ENCODE results near the gene ADRM1. TPM values are rescaled to one million over a fixed set of nuclear protein-coding genes. Genes with fewer than 3 reads are reported as not detected.

Gene ADRM1
- total RNA-seq, 1 donor from 2014 or later = 125 TPM

DNA sequence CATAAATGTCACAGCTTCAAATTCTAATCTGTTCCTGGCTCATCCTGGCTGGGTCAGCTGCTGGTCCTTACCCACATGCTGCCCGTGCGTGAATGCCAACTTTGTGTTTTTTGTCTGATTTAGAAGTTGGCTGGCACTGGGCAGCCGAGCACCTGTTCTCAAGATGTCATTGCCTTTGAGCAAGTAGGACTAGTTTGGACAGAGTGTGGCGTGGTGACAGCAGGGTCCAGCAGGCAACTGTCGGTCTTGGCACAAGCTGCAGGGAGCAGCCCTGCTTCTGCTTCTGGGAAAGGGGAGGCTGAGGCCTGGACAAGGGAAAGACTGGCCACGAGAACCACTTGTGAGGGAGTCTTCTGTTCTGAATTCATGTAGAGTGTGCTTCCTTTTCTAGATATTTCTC is 26.4 kb upstream of the ADRM1 start:
- Histone ChIP-seq H3K27ac (ENCODE audit: low read depth, low read length) (no peak overlapping the region), H4K20me1 (ENCODE audit: insufficient read depth, low read length) (peaks cover 36% of the 10 kb centered on the region), H3K4me1 (ENCODE audit: insufficient read depth, low read length) (no peaks in the 10 kb centered on the region), H3K9me3 (ENCODE audit: insufficient read depth, low read depth, low read length) (no peaks in the 10 kb centered on the region), H3K9ac (ENCODE audit: low read length) (no peak overlapping the region), H2AFZ (ENCODE audit: low read depth, low read length) (no peak overlapping the region), H3K4me3 (ENCODE audit: insufficient read depth, low read depth, low read length) (no peak overlapping the region), H3K79me2 (ENCODE audit: insufficient read depth, low read length) (no peaks in the 10 kb centered on the region), H3K4me2 (ENCODE audit: low read length) (no peak overlapping the region), H3K27me3 (ENCODE audit: insufficient read depth, low read length) (no peaks in the 10 kb centered on the region), H3K36me3 (ENCODE audit: insufficient read depth, low read length) (no peaks in the 10 kb centered on the region)
- H3K27me3 Mint-ChIP-seq (ENCODE audit: low read depth, unreplicated experiment) = no peaks in the 10 kb centered on the region
- FAIRE-seq (no peak), DNase-seq (ENCODE audit: low read depth) (no peak)
- peaks cover 31% of the 10 kb centered on the region for H3K36me3 Mint-ChIP-seq (ENCODE audit: low read depth, unreplicated experiment)
- H3K27ac Mint-ChIP-seq (ENCODE audit: unreplicated experiment) = no peak overlapping the region
- no peaks in the 10 kb centered on the region for H3K4me1 Mint-ChIP-seq (ENCODE audit: low read depth, unreplicated experiment)
- H3K4me3 Mint-ChIP-seq (ENCODE audit: unreplicated experiment) = no peak overlapping the region
- no peaks in the 10 kb centered on the region for H3K9me3 Mint-ChIP-seq (ENCODE audit: unreplicated experiment)
- TF ChIP-seq, protein P1, sequence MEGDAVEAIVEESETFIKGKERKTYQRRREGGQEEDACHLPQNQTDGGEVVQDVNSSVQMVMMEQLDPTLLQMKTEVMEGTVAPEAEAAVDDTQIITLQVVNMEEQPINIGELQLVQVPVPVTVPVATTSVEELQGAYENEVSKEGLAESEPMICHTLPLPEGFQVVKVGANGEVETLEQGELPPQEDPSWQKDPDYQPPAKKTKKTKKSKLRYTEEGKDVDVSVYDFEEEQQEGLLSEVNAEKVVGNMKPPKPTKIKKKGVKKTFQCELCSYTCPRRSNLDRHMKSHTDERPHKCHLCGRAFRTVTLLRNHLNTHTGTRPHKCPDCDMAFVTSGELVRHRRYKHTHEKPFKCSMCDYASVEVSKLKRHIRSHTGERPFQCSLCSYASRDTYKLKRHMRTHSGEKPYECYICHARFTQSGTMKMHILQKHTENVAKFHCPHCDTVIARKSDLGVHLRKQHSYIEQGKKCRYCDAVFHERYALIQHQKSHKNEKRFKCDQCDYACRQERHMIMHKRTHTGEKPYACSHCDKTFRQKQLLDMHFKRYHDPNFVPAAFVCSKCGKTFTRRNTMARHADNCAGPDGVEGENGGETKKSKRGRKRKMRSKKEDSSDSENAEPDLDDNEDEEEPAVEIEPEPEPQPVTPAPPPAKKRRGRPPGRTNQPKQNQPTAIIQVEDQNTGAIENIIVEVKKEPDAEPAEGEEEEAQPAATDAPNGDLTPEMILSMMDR (IDR thresholded peaks at IDR 0.05; ENCODE audit: insufficient read depth, low read depth, low read length) = no peak
- no peak for TF ChIP-seq EZH2 (IDR thresholded peaks at IDR 0.05; ENCODE audit: insufficient read depth, low read length)

- Histone ChIP-seq H3K9me3 (ENCODE audit: insufficient read depth, low read depth, low read length) (no peaks in the 10 kb centered on the region), H3K36me3 (ENCODE audit: insufficient read depth, low read length) (peaks cover 6% of the 10 kb centered on the region), H3K79me2 (ENCODE audit: insufficient read depth, low read length) (no peaks in the 10 kb centered on the region), H3K4me3 (ENCODE audit: insufficient read depth, low read depth, low read length) (no peak overlapping the region), H3K4me1 (ENCODE audit: insufficient read depth, low read length) (no peaks in the 10 kb centered on the region), H3K4me2 (ENCODE audit: low read length) (no peak overlapping the region), H3K9ac (ENCODE audit: low read length) (no peak overlapping the region), H3K27ac (ENCODE audit: low read depth, low read length) (no peak overlapping the region), H3K27me3 (ENCODE audit: insufficient read depth, low read length) (no peaks in the 10 kb centered on the region), H4K20me1 (ENCODE audit: insufficient read depth, low read length) (peaks cover 32% of the 10 kb centered on the region), H2AFZ (ENCODE audit: low read depth, low read length) (no peak overlapping the region)
- DNase-seq (ENCODE audit: low read depth) (no peak), FAIRE-seq (no peak)
- Mint-ChIP-seq H3K4me1 (ENCODE audit: low read depth, unreplicated experiment) (no peaks in the 10 kb centered on the region), H3K36me3 (ENCODE audit: low read depth, unreplicated experiment) (peaks cover 38% of the 10 kb centered on the region), H3K9me3 (ENCODE audit: unreplicated experiment) (no peaks in the 10 kb centered on the region), H3K27me3 (ENCODE audit: low read depth, unreplicated experiment) (no peaks in the 10 kb centered on the region), H3K27ac (ENCODE audit: unreplicated experiment) (no peak overlapping the region), H3K4me3 (ENCODE audit: unreplicated experiment) (no peak overlapping the region)
- TF ChIP-seq EZH2 (IDR thresholded peaks at IDR 0.05; ENCODE audit: insufficient read depth, low read length) = no peak
- TF ChIP-seq, protein P1 (IDR thresholded peaks at IDR 0.05; ENCODE audit: insufficient read depth, low read depth, low read length) = no peak
Observed at GRCh38 chr20:62277253-62277652, 25.5 kb upstream of the ADRM1 start.

DNA sequence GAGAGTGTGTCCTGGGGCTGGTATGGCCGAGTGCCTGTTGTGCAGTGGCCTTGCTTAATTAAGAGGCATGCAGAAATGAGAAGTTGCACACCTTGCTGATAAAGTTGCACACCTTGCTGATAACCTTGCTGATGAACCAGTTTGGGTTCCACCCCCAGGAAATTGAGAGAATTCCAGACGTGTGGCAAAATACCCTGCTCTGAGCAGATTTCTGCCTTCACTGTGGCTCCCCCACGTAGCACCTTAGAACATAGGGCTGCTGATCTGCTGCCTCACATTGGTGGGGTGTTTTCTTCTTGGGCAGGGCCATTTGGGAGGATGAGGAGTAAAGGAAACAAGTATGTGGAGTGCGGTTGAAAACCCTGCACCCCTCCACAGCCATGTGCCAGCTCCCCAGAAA is 22.5 kb upstream of the ADRM1 start:
- TF ChIP-seq, protein P1 (IDR thresholded peaks at IDR 0.05; ENCODE audit: insufficient read depth, low read depth, low read length) = no peak
- no peak for TF ChIP-seq EZH2 (IDR thresholded peaks at IDR 0.05; ENCODE audit: insufficient read depth, low read length)
- no peak overlapping the region for H3K4me3 ChIP-seq (ENCODE audit: insufficient read depth, low read depth, low read length)
- DNase-seq (ENCODE audit: low read depth) (no peak), FAIRE-seq (no peak)
- Mint-ChIP-seq H3K36me3 (ENCODE audit: low read depth, unreplicated experiment) (peaks cover 35% of the 10 kb centered on the region), H3K27me3 (ENCODE audit: low read depth, unreplicated experiment) (no peaks in the 10 kb centered on the region), H3K4me3 (ENCODE audit: unreplicated experiment) (no peak overlapping the region), H3K9me3 (ENCODE audit: unreplicated experiment) (no peaks in the 10 kb centered on the region), H3K4me1 (ENCODE audit: low read depth, unreplicated experiment) (no peaks in the 10 kb centered on the region), H3K27ac (ENCODE audit: unreplicated experiment) (no peak overlapping the region)
- no peak overlapping the region for H3K9ac ChIP-seq (ENCODE audit: low read length)
- no peak overlapping the region for H3K4me2 ChIP-seq (ENCODE audit: low read length)
- H3K9me3 ChIP-seq (ENCODE audit: insufficient read depth, low read depth, low read length) = no peaks in the 10 kb centered on the region
- H3K36me3 ChIP-seq (ENCODE audit: insufficient read depth, low read length) = peaks cover 14% of the 10 kb centered on the region
- no peaks in the 10 kb centered on the region for H3K27me3 ChIP-seq (ENCODE audit: insufficient read depth, low read length)
- H2AFZ ChIP-seq (ENCODE audit: low read depth, low read length) = no peak overlapping the region
- no peaks in the 10 kb centered on the region for H3K79me2 ChIP-seq (ENCODE audit: insufficient read depth, low read length)
- peaks cover 19% of the 10 kb centered on the region for H4K20me1 ChIP-seq (ENCODE audit: insufficient read depth, low read length)
- H3K4me1 ChIP-seq (ENCODE audit: insufficient read depth, low read length) = no peaks in the 10 kb centered on the region
- no peak overlapping the region for H3K27ac ChIP-seq (ENCODE audit: low read depth, low read length)

Data from astrocyte (in vitro differentiated cells and primary cell).